Right cardiac atrium (tissue), 5 donors: ENCODE data around the gene PTPRF. TPM values are rescaled to one million over a fixed set of nuclear protein-coding genes. Genes with fewer than 3 reads are reported as not detected.

Experiments
- ATAC-seq, 2 donors: fragments of 200-7000 bp; cut with Tn5 transposase; one replicate each; pipeline versions ENCODE4 v1.8.0 to v1.9.1; 2020; ENCODE audit warnings: moderate library complexity in 2 of 2, mild to moderate bottlenecking in 1 of 2
- DNase-seq, 3 donors: peaks; one replicate each; pipeline ENCODE4 v3.0.0-alpha.2; 2020
- H3K27ac ChIP-seq: one replicate; pipeline ENCODE4 v1.5.1; 2013; ENCODE audit warnings: mild to moderate bottlenecking, low read length, control low read depth, moderate library complexity
- H3K27me3 ChIP-seq: one replicate; pipeline ENCODE4 v1.6.1; 2013; ENCODE audit not compliant: control insufficient read depth, insufficient read depth
- H3K4me1 ChIP-seq: one replicate; pipeline ENCODE4 v1.6.1; 2013; ENCODE audit warnings: low read length; ENCODE audit not compliant: control insufficient read depth, insufficient read depth
- H3K4me3 ChIP-seq: one replicate; pipeline ENCODE4 v1.5.1; 2013; ENCODE audit warnings: low read length, control low read depth
- H3K9me3 ChIP-seq: one replicate; pipeline ENCODE4 v1.6.1; 2013; ENCODE audit warnings: low read length; ENCODE audit not compliant: control insufficient read depth
- WGBS: extraction: QIAGEN DNeasy Blood & Tissue Kit; methylation state at CpG from one replicate; pipeline ENCODE4 v1.1.7; 2013; 5-methylcytosine and 5-hydroxymethylcytosine counted together
- intact Hi-C, 4 donors: fragments of 100-400 bp; cut with DNase I; formaldehyde crosslinking; loops; one replicate each; pipeline versions ENCODE4 v1.11.0 to v1.14.0; 2022 to 2023
- polyA plus RNA-seq: library from polyadenylated mRNA; stranded (reverse); fragments of 200-250 nt; gene quantifications from one replicate; pipeline ENCODE4 v1.2.3, GENCODE V29; 2013
- total RNA-seq, 4 donors: library from RNA; stranded (reverse); fragmentation: NEBNext Ultra II Directional; extraction: Animal tissue kit (Norgen Biotek cat#: 25700); gene quantifications; one replicate each; pipeline ENCODE4 v1.2.1, GENCODE V29; 2021
- donor health status: healthy with polysubstance abuse.
- donor health status: DM: no; HTN: yes; CAD: no.
- donor health status: DM: no; HTN: no; CAD: no.
- donor health status: DM: no; HTN: yes; CAD: no; lungs with severe emphysema.
- donor health status: DM: yes; HTN: yes; CAD: no.

PTPRF gene
- total and polyA plus RNA-seq, 5 donors: 5.1 to 19.7 (median 11.6) TPM

DNA sequence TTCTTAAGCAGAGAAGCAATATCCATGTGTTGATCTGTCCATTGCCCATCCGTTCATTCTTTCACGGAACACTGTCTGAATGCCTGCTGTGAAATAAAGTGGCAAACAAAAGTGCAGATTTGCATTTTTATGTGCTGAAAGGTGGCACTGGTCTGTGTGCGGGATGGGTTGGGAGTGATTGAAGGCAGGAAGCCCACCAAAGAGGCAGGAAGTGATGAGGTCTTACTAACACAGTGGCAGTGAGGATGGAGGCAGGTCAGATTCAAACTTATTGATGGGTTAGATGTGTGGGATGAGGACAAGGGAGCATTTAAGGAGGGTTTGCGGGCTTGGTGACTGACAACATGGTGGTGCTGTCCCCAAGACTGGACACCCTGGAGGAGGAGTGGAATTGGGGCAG lies 8.3 kb downstream of the PTPRF start:
- Histone ChIP-seq H3K4me3 (no peak overlapping the region), H3K9me3 (no peaks in the 10 kb centered on the region), H3K4me1 (peaks cover 4% of the 10 kb centered on the region), H3K27me3 (no peaks in the 10 kb centered on the region), H3K27ac (no peak overlapping the region)
- ATAC-seq (no peak), DNase-seq (no peak)
- intact Hi-C loops: loop anchor here in 1 of 4 donors (10.0 kb wide), 1 partner anchor 106 kb away; no protein-coding TSS in a partner anchor
- 94% methylated on average over 4 of the region's 4 CpGs for WGBS

DNA sequence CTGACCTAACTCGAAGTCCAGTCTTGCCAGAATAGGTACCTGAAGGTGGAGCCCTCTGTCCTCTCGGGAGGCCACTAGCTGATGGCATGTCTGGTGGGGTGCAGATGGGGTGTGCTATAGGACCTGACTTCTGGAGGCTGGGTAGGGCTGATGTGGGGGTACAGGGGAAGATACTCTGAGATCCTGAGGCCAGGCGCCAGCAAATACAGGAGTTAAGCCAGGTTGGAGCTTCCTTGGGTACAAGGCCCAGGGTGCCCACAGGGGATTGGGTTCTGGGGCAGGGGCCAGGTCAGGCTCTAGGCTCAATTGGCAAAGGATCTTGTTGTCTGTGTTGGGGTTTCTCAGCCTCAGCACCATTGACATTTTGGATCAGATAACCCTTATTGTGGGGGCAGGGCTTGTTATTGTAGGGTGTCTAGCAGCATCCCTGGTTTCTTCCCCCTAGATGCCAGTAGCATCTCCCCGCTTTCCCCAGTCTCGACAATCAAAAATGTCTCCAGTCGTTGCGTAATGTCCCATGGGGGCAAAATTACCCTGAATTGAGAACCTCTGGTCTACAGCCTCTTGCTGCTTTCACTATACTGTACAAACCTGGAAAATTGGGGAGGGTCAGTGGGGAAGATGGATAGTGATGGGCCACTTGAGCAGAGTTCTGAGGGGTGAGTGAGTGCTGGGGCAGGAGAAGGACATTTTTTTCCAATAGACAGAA lies 9.2 kb downstream of the PTPRF start:
- intact Hi-C loops: loop anchor here in 1 of 4 donors (10.0 kb wide), 1 partner anchor 105 kb away; no protein-coding TSS in a partner anchor
- 82% methylated on average over 7 of the region's 7 CpGs for WGBS
- H3K9me3 ChIP-seq: no peaks in the 10 kb centered on the region
- no peaks in the 10 kb centered on the region for H3K27me3 ChIP-seq
- H3K4me1 ChIP-seq: peaks cover 4% of the 10 kb centered on the region
- no peak for DNase-seq
- H3K4me3 ChIP-seq: no peak overlapping the region
- H3K27ac ChIP-seq: no peak overlapping the region
- ATAC-seq: no peak

DNA sequence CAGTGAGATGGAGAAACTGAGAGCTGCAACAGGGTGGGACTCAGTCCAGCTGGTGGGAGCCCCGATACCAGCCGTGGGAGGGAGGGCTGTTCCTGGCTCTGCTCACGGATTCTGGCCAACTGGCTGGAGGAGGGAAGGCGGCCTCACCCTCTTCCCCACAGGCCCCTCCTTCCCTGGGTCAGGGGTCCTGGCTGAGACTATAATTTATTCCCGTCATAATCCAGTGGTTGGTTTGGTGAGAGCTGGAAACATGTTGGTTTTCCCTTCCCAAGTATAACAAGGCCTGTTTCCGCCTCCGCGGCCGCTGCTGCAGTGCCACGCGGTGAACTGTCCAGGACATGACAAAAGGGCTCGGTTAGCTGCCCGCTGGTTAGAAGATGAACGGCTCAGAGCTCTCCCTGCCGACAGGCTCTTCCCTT lies 10.0 kb downstream of the PTPRF start:
- H3K9me3 ChIP-seq: no peaks in the 10 kb centered on the region
- 50% methylated on average over 15 of the region's 15 CpGs for WGBS
- H3K4me1 ChIP-seq: peaks cover 4% of the 10 kb centered on the region
- H3K27me3 ChIP-seq: no peaks in the 10 kb centered on the region
- intact Hi-C loops: no loop called here
- H3K4me3 ChIP-seq: no peak overlapping the region
- ATAC-seq (peak; percentile 22 to 74), DNase-seq (peak; percentile 73 to 78 (median 77))
- H3K27ac ChIP-seq: peak overlapping the region; percentile 37

DNA sequence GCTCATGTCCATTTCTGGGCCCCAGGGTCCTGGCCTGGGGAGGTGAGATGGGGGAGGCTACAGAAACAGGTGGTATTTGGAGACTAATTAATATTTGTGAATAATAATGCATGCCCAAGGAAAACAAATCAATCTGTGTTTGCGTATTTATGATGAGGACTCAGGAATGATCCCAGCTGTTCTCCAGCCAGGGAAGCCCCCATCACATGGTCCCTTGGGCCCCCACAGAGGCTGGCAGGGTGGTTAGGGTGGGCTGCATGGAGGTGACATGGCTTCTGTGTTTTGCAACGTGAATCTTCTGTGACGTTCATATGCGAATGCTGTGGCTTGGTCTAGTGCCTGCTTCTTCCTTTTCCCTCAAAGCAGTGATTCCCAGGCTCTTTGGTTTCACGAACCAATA lies 10.5 kb downstream of the PTPRF start:
- Histone ChIP-seq H3K27me3 (no peaks in the 10 kb centered on the region), H3K27ac (peak overlapping the region; percentile 37), H3K4me1 (peaks cover 4% of the 10 kb centered on the region), H3K4me3 (no peak overlapping the region), H3K9me3 (no peaks in the 10 kb centered on the region)
- WGBS: 70% methylated on average over 5 of the region's 5 CpGs
- intact Hi-C loops: no loop called here
- DNase-seq (peak in 1 of 3 donors; percentile 6), ATAC-seq (no peak)

DNA sequence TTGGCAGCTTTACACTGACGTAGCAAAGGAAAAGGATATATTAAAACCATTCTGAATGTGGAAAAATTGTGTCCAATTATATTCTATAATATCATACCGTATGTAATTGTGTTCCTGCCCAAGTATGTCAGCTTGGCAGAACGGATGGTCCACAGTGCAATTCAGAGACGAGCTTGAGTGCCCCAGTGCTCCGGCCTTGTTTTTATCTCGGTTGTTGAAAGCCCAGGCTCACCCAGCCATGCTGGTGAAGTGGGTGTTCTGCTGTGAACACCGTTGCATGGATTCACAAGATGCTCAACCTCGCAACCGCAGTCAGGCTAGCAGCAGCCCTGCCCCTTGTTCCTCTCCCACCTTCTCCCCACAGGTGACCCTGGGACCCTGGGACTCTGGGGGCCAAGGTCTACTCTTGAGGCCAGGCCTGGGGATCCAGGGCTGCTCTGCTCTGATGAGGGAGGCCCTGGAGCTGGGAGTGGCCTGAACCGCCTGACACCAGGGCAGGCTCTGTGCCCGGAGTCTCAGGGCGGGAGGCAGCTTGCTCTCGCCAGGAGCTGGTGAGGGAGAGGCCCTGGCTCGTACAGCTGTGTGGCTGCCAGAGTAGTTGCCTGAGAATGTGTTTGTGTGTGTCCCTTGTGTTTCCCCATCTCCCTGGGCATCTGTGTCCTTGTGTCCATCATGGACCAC lies 11.2 kb downstream of the PTPRF start:
- Histone ChIP-seq H3K27ac (peak overlapping the region; percentile 69), H3K4me3 (no peak overlapping the region), H3K9me3 (no peaks in the 10 kb centered on the region), H3K27me3 (no peaks in the 10 kb centered on the region), H3K4me1 (peaks cover 4% of the 10 kb centered on the region)
- ATAC-seq: peak; percentile 84 to 92
- DNase-seq: peak; percentile 87 to 92 (median 91)
- WGBS: 52% methylated on average over 14 of the region's 14 CpGs
- intact Hi-C loops: no loop called here

- no peaks in the 10 kb centered on the region for H3K9me3 ChIP-seq
- H3K4me3 ChIP-seq: no peak overlapping the region
- intact Hi-C loops: no loop called here
- no peak for ATAC-seq
- H3K4me1 ChIP-seq: peaks cover 4% of the 10 kb centered on the region
- 91% methylated on average over 15 of the region's 15 CpGs for WGBS
- no peaks in the 10 kb centered on the region for H3K27me3 ChIP-seq
- peak in 1 of 3 donors; percentile 5 for DNase-seq
- peak overlapping the region; percentile 53 for H3K27ac ChIP-seq
Measured at GRCh38 chr1:43542527-43543458, 12.1 kb downstream of the PTPRF start.

DNA sequence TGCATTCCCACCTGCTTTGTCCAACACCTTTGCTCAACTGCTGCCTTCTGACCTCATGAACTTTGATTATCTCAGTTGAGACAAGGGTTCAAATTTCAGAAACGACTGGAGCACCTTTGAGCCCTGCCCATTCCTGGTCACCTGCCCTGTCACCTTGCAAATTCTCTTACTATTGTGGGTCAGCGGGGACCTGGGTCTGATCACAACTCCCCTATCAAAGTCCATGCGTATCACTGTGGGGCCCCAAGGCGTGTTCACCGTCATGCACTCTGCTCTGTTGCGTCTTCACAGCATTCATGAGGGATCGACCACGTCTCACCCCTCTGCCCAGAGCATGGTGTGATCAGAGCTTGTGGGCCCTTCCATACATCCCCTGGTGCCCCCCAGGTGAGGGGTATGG lies 12.9 kb downstream of the PTPRF start:
- intact Hi-C loops: no loop called here
- DNase-seq: no peak
- H3K27me3 ChIP-seq: no peaks in the 10 kb centered on the region
- 90% methylated on average over 8 of the region's 8 CpGs for WGBS
- H3K4me1 ChIP-seq: peaks cover 4% of the 10 kb centered on the region
- ATAC-seq: no peak
- H3K27ac ChIP-seq: no peak overlapping the region
- no peak overlapping the region for H3K4me3 ChIP-seq
- H3K9me3 ChIP-seq: no peaks in the 10 kb centered on the region

- Histone ChIP-seq H3K27ac (no peak overlapping the region), H3K4me1 (peaks cover 4% of the 10 kb centered on the region)
Measured at GRCh38 chr1:43545339-43545694, 14.6 kb downstream of the PTPRF start.

GRCh38 chr1:43545695-43546387 lies 15.2 kb downstream of the PTPRF start:
- ATAC-seq: peak; percentile 66 to 83
- peaks cover 4% of the 10 kb centered on the region for H3K4me1 ChIP-seq

More at GRCh38 chr1:43545339-43545694, 14.6 kb downstream of the PTPRF start:
- ATAC-seq (no peak), DNase-seq (no peak)
- Histone ChIP-seq H3K9me3 (no peaks in the 10 kb centered on the region), H3K27me3 (no peaks in the 10 kb centered on the region), H3K4me3 (no peak overlapping the region)
- WGBS: 89% methylated on average over 12 of the region's 12 CpGs
- intact Hi-C loops: no loop called here

GRCh38 chr1:43546388-43547100 lies 15.9 kb downstream of the PTPRF start:
- intact Hi-C loops: no loop called here
- DNase-seq (no peak), ATAC-seq (no peak)
- WGBS: 88% methylated on average over 15 of the region's 15 CpGs
- Histone ChIP-seq H3K4me1 (peaks cover 4% of the 10 kb centered on the region), H3K27me3 (no peaks in the 10 kb centered on the region), H3K9me3 (no peaks in the 10 kb centered on the region), H3K27ac (no peak overlapping the region), H3K4me3 (no peak overlapping the region)

More at GRCh38 chr1:43545695-43546387, 15.2 kb downstream of the PTPRF start:
- no peaks in the 10 kb centered on the region for H3K27me3 ChIP-seq
- no peak overlapping the region for H3K27ac ChIP-seq
- H3K4me3 ChIP-seq: no peak overlapping the region
- H3K9me3 ChIP-seq: no peaks in the 10 kb centered on the region
- DNase-seq: peak; percentile 88 to 90 (median 89)
- intact Hi-C loops: no loop called here
- 46% methylated on average over 12 of the region's 12 CpGs for WGBS
